G401 (cell line): ENCODE measurements around the gene TRNT1. TPM values are rescaled to one million over a fixed set of nuclear protein-coding genes. Genes with fewer than 3 reads are reported as not detected.

ENCODE experiments used
- total RNA-seq: library from RNA; depleted of rRNA; stranded (reverse); fragments of >200 nt; shearing (Covaris generic); gene quantifications from 2 replicates; pipeline ENCODE4 v1.2.3, GENCODE V29; 2014; rRNA removed

Gene TRNT1
- total RNA-seq, 1 experiment from 2014 or later, result 32.7 TPM

Other genes starting within 250 kb of the TRNT1 start
- gene IL5RA, start 16.6 kb upstream of the TRNT1 start, total RNA-seq, result not detected in 2 replicates
- 39.4 and 40.0 TPM in 2 replicates for gene CRBN, start 52.8 kb downstream of the TRNT1 start, total RNA-seq